Measurements from ENCODE around the gene BPTF.
"Not testable (repeated sequence)": the region's sequence is repeated elsewhere in the genome, so short reads cannot be mapped to it uniquely, and the experiment has no call there.

Gene BPTF

GRCh38 chr17:67982034-67982640, 156.8 kb downstream of the BPTF start:
- no peak for TF ChIP-seq GATA2 (IDR thresholded peaks at IDR 0.05; ENCODE audit: low read depth, low read length)
- TF ChIP-seq GATA3 (IDR thresholded peaks at IDR 0.05; ENCODE audit: low read depth, low read length) = no peak

- TF ChIP-seq GATA3 (IDR thresholded peaks at IDR 0.05; ENCODE audit: low read depth, low read length) (no peak), GATA2 (IDR thresholded peaks at IDR 0.05; ENCODE audit: low read depth, low read length) (no peak)
Observed at GRCh38 chr17:67982686-67983382, 157.5 kb downstream of the BPTF start.

- no peak for TF ChIP-seq GATA2 (IDR thresholded peaks at IDR 0.05; ENCODE audit: low read depth, low read length)
- no peak for TF ChIP-seq GATA3 (IDR thresholded peaks at IDR 0.05; ENCODE audit: low read depth, low read length)
Observed at GRCh38 chr17:67983383-67983688, 158.0 kb downstream of the BPTF start.

GRCh38 chr17:67990909-67991308, 165.6 kb downstream of the BPTF start:
- TF ChIP-seq GATA3 (IDR thresholded peaks at IDR 0.05; ENCODE audit: low read depth, low read length) (no peak), GATA2 (IDR thresholded peaks at IDR 0.05; ENCODE audit: low read depth, low read length) (no peak)

- TF ChIP-seq GATA3 (IDR thresholded peaks at IDR 0.05; ENCODE audit: low read depth, low read length) (no peak), GATA2 (IDR thresholded peaks at IDR 0.05; ENCODE audit: low read depth, low read length) (no peak)
Observed at GRCh38 chr17:67992548-67993152, 167.3 kb downstream of the BPTF start.

GRCh38 chr17:67993153-67993997, 168.1 kb downstream of the BPTF start:
- TF ChIP-seq GATA3 (IDR thresholded peaks at IDR 0.05; ENCODE audit: low read depth, low read length) (no peak), GATA2 (IDR thresholded peaks at IDR 0.05; ENCODE audit: low read depth, low read length) (no peak)

GRCh38 chr17:67993998-67994361, 168.7 kb downstream of the BPTF start:
- TF ChIP-seq GATA3 (IDR thresholded peaks at IDR 0.05; ENCODE audit: low read depth, low read length) (no peak), GATA2 (IDR thresholded peaks at IDR 0.05; ENCODE audit: low read depth, low read length) (no peak)

- no peak for TF ChIP-seq GATA2 (IDR thresholded peaks at IDR 0.05; ENCODE audit: low read depth, low read length)
Observed at GRCh38 chr17:67994817-67995569, 169.7 kb downstream of the BPTF start.

GRCh38 chr17:67995570-67996263, 170.4 kb downstream of the BPTF start:
- TF ChIP-seq GATA2 (IDR thresholded peaks at IDR 0.05; ENCODE audit: low read depth, low read length) (no peak), GATA3 (IDR thresholded peaks at IDR 0.05; ENCODE audit: low read depth, low read length) (no peak)

- not testable (repeated sequence) for TF ChIP-seq GATA2, GATA3 (IDR thresholded peaks at IDR 0.05; ENCODE audit: low read depth, low read length)
Observed at GRCh38 chr17:67996301-67997171, 171.2 kb downstream of the BPTF start, which contains the start of gene C17orf58. Gene C17orf58, minus strand, starts transcription at chr17:67996469. Its CDS starts 271 bp downstream, at chr17:67996198.

GRCh38 chr17:67998466-67998865, 173.2 kb downstream of the BPTF start:
- no peak for TF ChIP-seq GATA2 (IDR thresholded peaks at IDR 0.05; ENCODE audit: low read depth, low read length)
- no peak for TF ChIP-seq GATA3 (IDR thresholded peaks at IDR 0.05; ENCODE audit: low read depth, low read length)

GRCh38 chr17:67999291-67999911, 174.1 kb downstream of the BPTF start:
- TF ChIP-seq GATA3 (IDR thresholded peaks at IDR 0.05; ENCODE audit: low read depth, low read length) (no peak), GATA2 (IDR thresholded peaks at IDR 0.05; ENCODE audit: low read depth, low read length) (no peak)
